ENCODE measurements around the gene SLC25A23. TPM values are rescaled to one million over a fixed set of nuclear protein-coding genes. Genes with fewer than 3 reads are reported as not detected.

Gene SLC25A23
- total RNA-seq, 1 experiment from 2014 or later: 89.5 TPM

GRCh38 chr19:6453951-6454565 lies 5.5 kb downstream of the SLC25A23 start:
- DNase-seq (ENCODE audit: low read depth, low spot score): no peak
- ChIA-PET RAD21 (ENCODE audit: low non-redundant PET in 1 of 2, low total read pairs in 2 of 2, uncharacterized antibody in 2 of 2, unreplicated experiment in 2 of 2) (no interaction called here), POLR2A (no interaction called here), CTCF (no interaction called here)
- no peaks in the 10 kb centered on the region for H4K20me1 ChIP-seq (ENCODE audit: insufficient read depth)
- intact Hi-C loops (cut with micrococcal nuclease): no loop called here
- no peak overlapping the region for H2AFZ ChIP-seq (ENCODE audit: low read depth, low read length, poor library complexity, severe bottlenecking)
- no peaks in the 10 kb centered on the region for H3K9me2 ChIP-seq (ENCODE audit: insufficient read depth)
- TF ChIP-seq RAD21 (IDR thresholded peaks at IDR 0.05; ENCODE audit: low read depth) (no peak), ELF1 (IDR thresholded peaks at IDR 0.05; ENCODE audit: borderline replicate concordance, low read depth) (no peak), TCF7L2 (IDR thresholded peaks at IDR 0.05; ENCODE audit: borderline replicate concordance, extremely low read depth, insufficient read depth, insufficient read length) (no peak), MAX (IDR thresholded peaks at IDR 0.05) (no peak), EZH2 (IDR thresholded peaks at IDR 0.05) (no peak), FOSL1 (IDR thresholded peaks at IDR 0.05; ENCODE audit: low read depth) (no peak), EZH2phosphoT487 (IDR thresholded peaks at IDR 0.05; ENCODE audit: borderline replicate concordance) (no peak), CBX3 (IDR thresholded peaks at IDR 0.05; ENCODE audit: low read depth) (no peak), REST (IDR thresholded peaks at IDR 0.05; ENCODE audit: low read depth) (no peak), CTCF (IDR thresholded peaks at IDR 0.05 in 2 of 3, conservative IDR thresholded peaks at IDR 0.05 in 1 of 3; ENCODE audit: borderline replicate concordance in 1 of 3, insufficient read depth in 1 of 3, low read depth in 2 of 3, low read length in 2 of 3) (no peak), ATF3 (IDR thresholded peaks at IDR 0.05) (no peak), EGR1 (IDR thresholded peaks at IDR 0.05; ENCODE audit: low read depth) (no peak), SRF (IDR thresholded peaks at IDR 0.05; ENCODE audit: low read depth) (no peak), ZNF274 (IDR thresholded peaks at IDR 0.05; ENCODE audit: low read depth, low read length) (no peak), CEBPB (IDR thresholded peaks at IDR 0.05; ENCODE audit: low read depth) (no peak), SP1 (IDR thresholded peaks at IDR 0.05; ENCODE audit: low read depth) (no peak), JUND (IDR thresholded peaks at IDR 0.05) (no peak), ZBTB33 (IDR thresholded peaks at IDR 0.05; ENCODE audit: extremely low read depth, insufficient replicate concordance, low read length) (no peak), SIN3A (IDR thresholded peaks at IDR 0.05; ENCODE audit: low read depth) (no peak)
- peaks cover 13 to 18% of the 10 kb centered on the region in 2 experiments for H3K4me1 ChIP-seq (ENCODE audit: control insufficient read depth in 1 of 2, insufficient read depth in 2 of 2, low read length in 2 of 2)
- peaks cover 10 to 22% of the 10 kb centered on the region in 2 experiments for H3K36me3 ChIP-seq (ENCODE audit: control insufficient read depth in 1 of 2, insufficient read depth in 2 of 2, low read length in 2 of 2)
- no peaks in the 10 kb centered on the region for H3K27me3 ChIP-seq (ENCODE audit: insufficient read depth, low read length)
- no peak for ATAC-seq
- H3K79me2 ChIP-seq (ENCODE audit: insufficient read depth, low read length): 0 out of 2 replicates have a peak, but pooled peaks cover 2% of the 10 kb centered on the region
- peaks cover 0 to 13% of the 10 kb centered on the region in 2 experiments; a peak in 2 of 4 replicates for H3K9me3 ChIP-seq (ENCODE audit: control insufficient read depth in 1 of 2, insufficient read depth in 1 of 2, low read depth in 1 of 2, low read length in 2 of 2)
- no peak overlapping the region for H3K4me2 ChIP-seq (ENCODE audit: low read length)
- no peak overlapping the region for H3K4me3 ChIP-seq (replicated peaks in 1 of 2; ENCODE audit: low read depth in 1 of 2, low read length in 2 of 2)
- H3K27ac ChIP-seq (ENCODE audit: low read depth, low read length): no peak overlapping the region
- no TSS peak for BruUV-seq (replicated peaks)
- no peak overlapping the region for H3K9ac ChIP-seq (ENCODE audit: low read length)

All from HCT116 (cell line).